GM12801 (cell line): Measurements from ENCODE around the gene TRPV5.

Source experiments
- CTCF ChIP-seq: IDR thresholded peaks from one replicate; pipeline ENCODE4 v1.5.1; 2011; ENCODE audit warnings: control low read depth; ENCODE audit not compliant: insufficient read length; ENCODE audit errors: extremely low read depth

The TRPV5 gene

GRCh38 chr7:142961973-142962926 is 28.7 kb upstream of the TRPV5 start, which contains the start of gene KEL:
TSS of gene KEL (minus strand) at chr7:142962363. CDS start at chr7:142962206, 157 bp downstream.
- no peak for TF ChIP-seq CTCF

- no peak for TF ChIP-seq CTCF
Observed at GRCh38 chr7:142961595-142961972, 28.0 kb upstream of the TRPV5 start.

- TF ChIP-seq CTCF: no peak
Observed at GRCh38 chr7:142960955-142961512, 27.5 kb upstream of the TRPV5 start.

- TF ChIP-seq CTCF: no peak
Observed at GRCh38 chr7:142959202-142959601, 25.7 kb upstream of the TRPV5 start.

- no peak for TF ChIP-seq CTCF
Observed at GRCh38 chr7:142957723-142958122, 24.2 kb upstream of the TRPV5 start.

GRCh38 chr7:142956951-142957623 is 23.5 kb upstream of the TRPV5 start:
- no peak for TF ChIP-seq CTCF

- TF ChIP-seq CTCF: no peak
Observed at GRCh38 chr7:142954680-142955268, 21.2 kb upstream of the TRPV5 start.
